Common myeloid progenitor, CD34-positive (primary cell): ENCODE data around the gene ANGPTL8.
A peak's percentile ranks its signal among the peaks of the same experiment; 100 is the strongest.

Experiments
- CTCF ChIA-PET: fragments of 350-600 bp; sonication (Branson Sonifier 250); formaldehyde crosslinking; loops from one replicate; lab custom pipeline; 2021; ENCODE audit warnings: antibody characterized with exemption; lab: Charles Lee
- POLR2A ChIA-PET: fragments of 350-600 bp; sonication (Branson Sonifier 250); formaldehyde crosslinking; loops from one replicate; lab custom pipeline; 2021; ENCODE audit warnings: antibody characterized with exemption; lab: Charles Lee
- DNase-seq, 3 donors: peaks; one replicate each; pipeline versions ENCODE4 v3.0.0 to v3.0.0-alpha.2; 2013
- H3K27ac ChIP-seq, 2 experiments: 1 replicate in 1 of 2; 2 replicates in 1 of 2; pipeline ENCODE4 v1.7.0; 2013; ENCODE audit warnings: inconsistent platforms in 2 of 2, low read length in 2 of 2, mild to moderate bottlenecking in 2 of 2, low read depth in 1 of 2, moderate library complexity in 1 of 2; ENCODE audit not compliant: severe bottlenecking in 2 of 2, insufficient read depth in 1 of 2, poor library complexity in 1 of 2
- H3K27me3 ChIP-seq, 5 experiments: replicated peaks in 2 of 5; 1 replicate in 3 of 5; 2 replicates in 2 of 5; pipeline versions ENCODE4 v1.6.1 to v1.7.0; 2013; ENCODE audit warnings: low read length in 4 of 5, mild to moderate bottlenecking in 2 of 5, moderate library complexity in 2 of 5, inconsistent platforms in 1 of 5; ENCODE audit not compliant: insufficient read depth in 5 of 5, control insufficient read depth in 4 of 5
- H3K36me3 ChIP-seq, 4 experiments: 1 replicate in 2 of 4; 2 replicates in 2 of 4; pipeline versions ENCODE4 v1.6.1 to v1.7.0; 2013; ENCODE audit warnings: low read length in 3 of 4, control low read depth in 1 of 4, mild to moderate bottlenecking in 1 of 4; ENCODE audit not compliant: control insufficient read depth in 4 of 4, insufficient read depth in 4 of 4
- H3K4me1 ChIP-seq, 4 experiments: 1 replicate in 3 of 4; 2 replicates in 1 of 4; pipeline versions ENCODE4 v1.6.1 to v1.7.1; 2013; ENCODE audit warnings: low read length in 3 of 4, mild to moderate bottlenecking in 3 of 4, control low read depth in 1 of 4, inconsistent platforms in 1 of 4, moderate library complexity in 1 of 4; ENCODE audit not compliant: control insufficient read depth in 4 of 4, insufficient read depth in 4 of 4; ENCODE audit errors: control extremely low read depth in 1 of 4
- H3K4me3 ChIP-seq, 7 experiments: 1 replicate in 4 of 7; 2 replicates in 3 of 7; pipeline versions ENCODE4 v1.5.1 to v1.7.0; 2013; ENCODE audit warnings: mild to moderate bottlenecking in 7 of 7, low read length in 6 of 7, moderate library complexity in 6 of 7, inconsistent platforms in 2 of 7, low read depth in 2 of 7, control low read depth in 1 of 7; ENCODE audit not compliant: insufficient read depth in 4 of 7, control insufficient read depth in 1 of 7; ENCODE audit errors: extremely low read depth in 1 of 7
- H3K9me3 ChIP-seq, 5 experiments: 1 replicate in 4 of 5; 2 replicates in 1 of 5; pipeline versions ENCODE4 v1.6.1 to v1.7.1; 2013; ENCODE audit warnings: low read length in 4 of 5, mild to moderate bottlenecking in 2 of 5, inconsistent platforms in 1 of 5, low read depth in 1 of 5, moderate library complexity in 1 of 5; ENCODE audit not compliant: control insufficient read depth in 4 of 5, insufficient read depth in 2 of 5; ENCODE audit errors: control extremely low read depth in 1 of 5
- WGBS: methylation state at CpG from one replicate; pipeline ENCODE4 v1.1.5; 2013; ENCODE audit not compliant: insufficient coverage; 5-methylcytosine and 5-hydroxymethylcytosine counted together

ANGPTL8 gene

DNA sequence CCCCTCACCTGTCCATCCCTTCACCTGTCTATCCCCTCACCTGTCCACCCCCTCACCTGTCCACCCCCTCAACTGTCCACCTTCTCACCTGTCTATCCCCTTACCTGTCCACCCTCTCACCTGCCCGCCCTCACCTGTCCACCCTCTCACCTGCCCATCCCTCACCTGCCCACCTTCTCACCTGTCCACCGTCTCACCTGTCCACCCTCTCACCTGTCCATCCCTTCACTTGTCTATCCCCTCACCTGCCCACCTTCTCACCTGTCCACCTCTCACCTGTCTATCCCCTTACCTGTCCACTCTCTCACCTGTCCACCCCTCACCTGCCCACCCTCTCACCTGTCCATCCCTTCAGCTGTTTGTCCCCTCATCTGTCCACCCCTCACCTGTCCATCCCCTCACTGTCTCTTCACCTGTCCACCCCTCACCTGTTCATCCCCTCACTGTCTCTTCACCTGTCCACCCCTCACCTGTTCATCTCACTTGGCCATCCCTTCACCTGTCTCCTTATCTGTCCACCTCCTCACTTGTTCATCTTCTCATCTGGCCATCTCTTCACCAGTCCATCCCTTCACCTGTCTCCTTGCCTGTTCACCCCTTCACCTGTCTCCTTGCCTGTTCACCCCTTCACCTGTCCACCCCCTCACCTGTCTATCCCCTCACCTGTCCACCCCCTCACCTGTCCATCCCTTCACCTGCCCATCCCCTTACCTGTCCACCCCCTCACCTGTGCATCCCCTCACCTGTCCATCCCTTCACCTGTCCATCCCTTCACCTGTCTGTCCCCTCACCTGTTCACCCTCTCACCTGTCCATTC is 29.4 kb upstream of the ANGPTL8 start:
- DNase-seq, result peak in 2 of 3 donors; percentile 26 to 38
- H3K4me1 ChIP-seq, result peaks cover 0 to 10% (median 4%) of the 10 kb centered on the region in 4 experiments
- no peaks in the 10 kb centered on the region for H3K9me3 ChIP-seq
- no peaks in the 10 kb centered on the region for H3K27me3 ChIP-seq
- H3K27ac ChIP-seq, result no peak overlapping the region
- H3K36me3 ChIP-seq, result no peaks in the 10 kb centered on the region
- ChIA-PET CTCF (no interaction called here), POLR2A (no interaction called here)
- no peak overlapping the region for H3K4me3 ChIP-seq
- 90% methylated on average over 2 of the region's 2 CpGs for WGBS

DNA sequence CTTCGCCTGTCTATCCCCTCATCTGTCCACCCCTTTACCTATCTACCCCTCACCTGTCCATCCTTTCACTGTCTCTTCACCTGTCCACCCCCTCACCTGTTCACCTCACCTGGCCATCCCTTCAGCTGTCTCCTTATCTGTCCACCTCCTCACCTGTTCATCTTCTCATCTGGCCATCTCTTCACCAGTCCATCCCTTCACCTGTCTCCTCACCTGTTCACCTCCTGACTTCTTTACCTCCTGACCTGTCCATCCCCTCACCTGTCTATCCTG is 28.8 kb upstream of the ANGPTL8 start:
- no peaks in the 10 kb centered on the region for H3K36me3 ChIP-seq
- H3K27ac ChIP-seq, result no peak overlapping the region
- H3K4me1 ChIP-seq, result peaks cover 0 to 5% (median 2%) of the 10 kb centered on the region in 4 experiments
- ChIA-PET CTCF (no interaction called here), POLR2A (no interaction called here)
- DNase-seq, result no peak
- 100% methylated on average over 1 of the region's 1 CpG for WGBS
- H3K9me3 ChIP-seq, result no peaks in the 10 kb centered on the region
- H3K27me3 ChIP-seq, result no peaks in the 10 kb centered on the region
- H3K4me3 ChIP-seq, result no peak overlapping the region

DNA sequence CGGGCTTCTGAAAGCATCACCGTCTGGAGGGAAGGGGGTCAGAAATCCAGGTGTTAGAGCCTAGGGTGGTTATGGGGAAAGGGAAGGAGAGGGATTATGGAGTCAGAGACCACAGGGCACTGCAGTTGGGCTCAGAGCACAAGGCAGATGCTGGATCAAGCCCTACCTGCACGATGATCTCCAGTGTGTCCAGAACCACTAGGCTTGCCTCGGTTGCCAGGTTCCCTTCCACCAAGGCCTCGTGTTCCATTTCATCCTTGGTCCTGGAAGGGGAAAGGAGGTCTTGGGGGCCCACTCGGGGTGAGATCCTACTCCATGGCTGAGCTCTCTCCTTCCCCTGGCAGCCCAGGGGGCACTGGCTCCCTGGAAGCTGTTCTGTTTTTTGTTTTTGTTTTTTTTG is 25.0 kb upstream of the ANGPTL8 start:
- no peak overlapping the region for H3K27ac ChIP-seq
- POLR2A ChIA-PET, result no interaction called here
- no peak overlapping the region for H3K4me3 ChIP-seq
- no peaks in the 10 kb centered on the region for H3K27me3 ChIP-seq
- 93% methylated on average over 5 of the region's 6 CpGs for WGBS
- CTCF ChIA-PET, result interaction anchor here (1.1 kb wide), 1 partner anchor 28 kb away, joined by 5 read pairs; no protein-coding TSS in a partner anchor
- H3K36me3 ChIP-seq, result no peaks in the 10 kb centered on the region
- no peaks in the 10 kb centered on the region for H3K4me1 ChIP-seq
- no peak for DNase-seq
- H3K9me3 ChIP-seq, result no peaks in the 10 kb centered on the region

DNA sequence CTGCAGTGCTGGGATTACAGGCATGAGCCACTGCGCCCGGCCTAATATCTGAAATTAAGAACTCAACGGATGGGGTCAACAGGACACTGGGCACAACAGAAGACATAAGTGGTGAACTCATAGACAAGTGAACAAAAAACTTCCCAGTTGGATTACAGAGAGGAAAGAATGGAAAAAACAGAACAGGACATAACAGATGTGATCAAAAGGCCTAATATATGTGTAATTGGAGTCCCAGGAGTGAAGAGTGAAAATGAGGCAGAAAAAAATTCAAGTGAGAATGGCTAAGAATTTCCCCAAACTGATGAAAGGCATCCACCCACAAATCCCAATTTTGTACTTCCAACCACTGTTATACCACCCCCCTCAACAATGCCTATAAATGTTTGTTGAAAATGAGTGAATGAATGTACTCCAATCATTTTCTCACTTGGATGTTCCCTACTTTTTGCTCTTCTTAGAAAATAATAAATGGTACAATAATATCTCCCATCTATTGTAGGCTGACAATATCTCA is 18.3 kb upstream of the ANGPTL8 start:
- ChIA-PET CTCF (no interaction called here), POLR2A (no interaction called here)
- peaks cover 0 to 3% (median 0%) of the 10 kb centered on the region in 5 experiments for H3K27me3 ChIP-seq
- peaks cover 0 to 6% (median 0%) of the 10 kb centered on the region in 4 experiments for H3K36me3 ChIP-seq
- H3K4me1 ChIP-seq, result no peaks in the 10 kb centered on the region
- H3K4me3 ChIP-seq, result no peak overlapping the region
- H3K27ac ChIP-seq, result no peak overlapping the region
- WGBS, result 100% methylated on average over 3 of the region's 3 CpGs
- DNase-seq, result no peak
- peaks cover 0 to 20% (median 3%) of the 10 kb centered on the region in 5 experiments for H3K9me3 ChIP-seq

GRCh38 chr19:11223200-11223599 is 16.2 kb upstream of the ANGPTL8 start:
- Histone ChIP-seq H3K4me3 (no peak overlapping the region), H3K27ac (no peak overlapping the region), H3K9me3 (peaks cover 0 to 20% (median 3%) of the 10 kb centered on the region in 5 experiments), H3K4me1 (peaks cover 0 to 4% (median 0%) of the 10 kb centered on the region in 4 experiments), H3K36me3 (peaks cover 0 to 6% (median 0%) of the 10 kb centered on the region in 4 experiments), H3K27me3 (peaks cover 0 to 3% (median 0%) of the 10 kb centered on the region in 5 experiments)
- ChIA-PET CTCF (no interaction called here), POLR2A (interaction anchor here (0.6 kb wide), 1 partner anchor 286 kb away, joined by 3 read pairs; no protein-coding TSS in a partner anchor)
- DNase-seq, result peak in 2 of 3 donors; percentile 29 to 48
- WGBS, result no CpG with 5 or more reads among the region's 3 CpGs

GRCh38 chr19:11224429-11224828 is 15.0 kb upstream of the ANGPTL8 start:
- Histone ChIP-seq H3K4me3 (no peak overlapping the region), H3K27me3 (peaks cover 0 to 3% (median 0%) of the 10 kb centered on the region in 5 experiments), H3K4me1 (peaks cover 0 to 4% (median 0%) of the 10 kb centered on the region in 4 experiments), H3K36me3 (peaks cover 0 to 6% (median 0%) of the 10 kb centered on the region in 4 experiments), H3K27ac (no peak overlapping the region), H3K9me3 (peaks cover 0 to 20% (median 3%) of the 10 kb centered on the region in 5 experiments)
- WGBS, result 100% methylated on average over 5 of the region's 7 CpGs
- POLR2A ChIA-PET, result no interaction called here
- no peak for DNase-seq
- CTCF ChIA-PET, result no interaction called here

DNA sequence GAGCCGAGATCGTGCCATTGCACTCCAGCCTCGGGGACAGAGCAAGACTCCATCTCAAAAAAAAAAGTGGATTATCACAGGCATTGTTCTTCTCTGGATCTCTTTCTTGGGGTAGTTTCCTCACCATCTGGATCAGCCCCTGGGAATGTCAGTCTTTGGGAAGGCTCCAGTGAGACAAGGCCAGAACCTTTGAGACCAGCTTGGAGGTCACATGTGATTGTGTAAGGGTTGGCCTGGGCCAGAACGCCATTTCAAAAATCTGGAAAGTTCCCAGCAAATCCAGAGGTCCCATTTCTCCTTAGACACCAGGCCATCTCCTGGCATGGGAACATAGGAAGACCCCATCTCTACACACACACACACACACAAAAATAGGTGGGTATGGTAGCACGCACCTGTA is 14.2 kb upstream of the ANGPTL8 start:
- H3K4me1 ChIP-seq, result peaks cover 0 to 4% (median 0%) of the 10 kb centered on the region in 4 experiments
- peaks cover 0 to 17% (median 3%) of the 10 kb centered on the region in 5 experiments for H3K9me3 ChIP-seq
- ChIA-PET POLR2A (no interaction called here), CTCF (no interaction called here)
- H3K36me3 ChIP-seq, result peaks cover 0 to 6% (median 0%) of the 10 kb centered on the region in 4 experiments
- no peak overlapping the region for H3K27ac ChIP-seq
- DNase-seq, result no peak
- WGBS, result 100% methylated on average over 3 of the region's 5 CpGs
- no peak overlapping the region for H3K4me3 ChIP-seq
- H3K27me3 ChIP-seq, result peaks cover 0 to 3% (median 0%) of the 10 kb centered on the region in 5 experiments
